BE2C (cell line): ENCODE results near the gene DDX39A.
A peak's percentile ranks its signal among the peaks of the same experiment; 100 is the strongest.

Experiments used
- DNase-seq: peaks from one replicate; pipeline ENCODE4 v3.0.0-alpha.2; 2020
- H3K27me3 ChIP-seq: fragments of 250-450 bp; sonication (Bioruptor Pico); 2 replicates; pipeline ENCODE4 v1.5.1; 2020; ENCODE audit warnings: mild to moderate bottlenecking
- H3K36me3 ChIP-seq: fragments of 250-450 bp; sonication (Bioruptor Pico); 2 replicates; pipeline ENCODE4 v1.5.1; 2020; ENCODE audit warnings: mild to moderate bottlenecking
- H3K4me1 ChIP-seq: fragments of 250-450 bp; sonication (Bioruptor Pico); 2 replicates; pipeline ENCODE4 v1.5.1; 2020
- H3K4me3 ChIP-seq: 2 replicates; pipeline ENCODE4 v1.5.1; 2011; ENCODE audit warnings: low read depth, low read length
- H3K9me3 ChIP-seq: fragments of 250-450 bp; sonication (Bioruptor Pico); 2 replicates; pipeline ENCODE4 v1.5.1; 2020
- TF ChIP-seq, protein P1 (sequence below): IDR thresholded peaks from 2 replicates; pipeline ENCODE4 v1.5.1; 2012; ENCODE audit warnings: mild to moderate bottlenecking, low read depth, low read length

Gene DDX39A

DNA sequence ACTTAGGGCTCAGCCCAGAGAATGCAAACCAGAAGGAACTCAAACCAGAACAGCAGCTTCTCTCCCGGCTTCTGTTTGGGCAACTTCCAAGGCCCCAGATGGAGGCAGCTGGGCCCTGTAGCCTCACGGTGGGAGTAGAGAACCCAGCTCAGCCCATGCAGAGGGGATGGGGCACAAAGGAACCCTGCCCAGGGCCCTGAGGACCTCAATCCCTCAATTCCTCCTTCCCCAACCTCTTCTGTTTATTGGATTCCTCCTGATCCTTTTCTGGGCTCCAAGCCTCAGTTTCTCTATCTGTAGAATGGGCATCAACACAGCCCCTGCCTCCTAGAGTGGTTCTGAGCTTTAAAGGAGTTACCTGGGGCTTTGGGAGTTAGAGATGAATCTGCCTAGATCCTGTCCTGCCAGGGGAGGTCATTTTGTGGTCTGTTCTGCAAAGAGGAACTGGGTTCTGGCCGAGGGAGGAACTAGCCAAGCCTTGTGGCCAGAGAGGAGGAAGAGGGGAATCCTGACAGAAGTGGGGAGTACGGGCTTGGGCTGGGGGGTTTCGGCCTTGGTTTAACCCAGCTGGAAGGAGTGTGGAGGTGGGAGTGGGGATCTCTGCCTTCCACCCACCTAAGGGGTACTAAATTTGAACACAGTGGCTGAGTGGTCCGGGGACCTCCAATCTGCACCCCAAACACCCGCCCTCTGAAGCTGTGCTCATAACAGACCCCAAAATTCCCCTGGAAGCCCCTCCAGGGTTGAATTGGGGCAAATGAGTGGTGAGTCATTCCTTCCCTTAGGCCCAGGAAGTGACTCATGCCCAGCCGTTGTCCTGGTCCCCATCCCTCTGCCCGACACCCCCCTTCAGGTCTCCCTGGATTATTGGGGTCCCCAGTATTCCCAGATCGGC is 35.2 kb downstream of the DDX39A start:
- Histone ChIP-seq H3K27me3 (no peaks in the 10 kb centered on the region), H3K4me1 (no peaks in the 10 kb centered on the region), H3K36me3 (no peaks in the 10 kb centered on the region), H3K9me3 (no peaks in the 10 kb centered on the region), H3K4me3 (no peak overlapping the region)
- TF ChIP-seq, protein P1, sequence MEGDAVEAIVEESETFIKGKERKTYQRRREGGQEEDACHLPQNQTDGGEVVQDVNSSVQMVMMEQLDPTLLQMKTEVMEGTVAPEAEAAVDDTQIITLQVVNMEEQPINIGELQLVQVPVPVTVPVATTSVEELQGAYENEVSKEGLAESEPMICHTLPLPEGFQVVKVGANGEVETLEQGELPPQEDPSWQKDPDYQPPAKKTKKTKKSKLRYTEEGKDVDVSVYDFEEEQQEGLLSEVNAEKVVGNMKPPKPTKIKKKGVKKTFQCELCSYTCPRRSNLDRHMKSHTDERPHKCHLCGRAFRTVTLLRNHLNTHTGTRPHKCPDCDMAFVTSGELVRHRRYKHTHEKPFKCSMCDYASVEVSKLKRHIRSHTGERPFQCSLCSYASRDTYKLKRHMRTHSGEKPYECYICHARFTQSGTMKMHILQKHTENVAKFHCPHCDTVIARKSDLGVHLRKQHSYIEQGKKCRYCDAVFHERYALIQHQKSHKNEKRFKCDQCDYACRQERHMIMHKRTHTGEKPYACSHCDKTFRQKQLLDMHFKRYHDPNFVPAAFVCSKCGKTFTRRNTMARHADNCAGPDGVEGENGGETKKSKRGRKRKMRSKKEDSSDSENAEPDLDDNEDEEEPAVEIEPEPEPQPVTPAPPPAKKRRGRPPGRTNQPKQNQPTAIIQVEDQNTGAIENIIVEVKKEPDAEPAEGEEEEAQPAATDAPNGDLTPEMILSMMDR, result no peak
- DNase-seq, result no peak

GRCh38 chr19:14381689-14382474 is 37.3 kb downstream of the DDX39A start:
- DNase-seq, result no peak
- no peaks in the 10 kb centered on the region for H3K9me3 ChIP-seq
- H3K36me3 ChIP-seq, result no peaks in the 10 kb centered on the region
- TF ChIP-seq, protein P1, result no peak
- H3K27me3 ChIP-seq, result no peaks in the 10 kb centered on the region
- H3K4me1 ChIP-seq, result peaks cover 3% of the 10 kb centered on the region; the same call in 1 of the 2 replicates
- H3K4me3 ChIP-seq, result peak overlapping the region; percentile 71

- no peak for DNase-seq
- no peaks in the 10 kb centered on the region; the same call in 1 of the 2 replicates for H3K9me3 ChIP-seq
- H3K4me1 ChIP-seq, result peaks cover 3% of the 10 kb centered on the region; the same call in 1 of the 2 replicates
- TF ChIP-seq, protein P1, result no peak
- H3K4me3 ChIP-seq, result no peak overlapping the region
- no peaks in the 10 kb centered on the region for H3K36me3 ChIP-seq
- H3K27me3 ChIP-seq, result no peaks in the 10 kb centered on the region
Observed at GRCh38 chr19:14379294-14380065, 39.7 kb downstream of the DDX39A start.

DNA sequence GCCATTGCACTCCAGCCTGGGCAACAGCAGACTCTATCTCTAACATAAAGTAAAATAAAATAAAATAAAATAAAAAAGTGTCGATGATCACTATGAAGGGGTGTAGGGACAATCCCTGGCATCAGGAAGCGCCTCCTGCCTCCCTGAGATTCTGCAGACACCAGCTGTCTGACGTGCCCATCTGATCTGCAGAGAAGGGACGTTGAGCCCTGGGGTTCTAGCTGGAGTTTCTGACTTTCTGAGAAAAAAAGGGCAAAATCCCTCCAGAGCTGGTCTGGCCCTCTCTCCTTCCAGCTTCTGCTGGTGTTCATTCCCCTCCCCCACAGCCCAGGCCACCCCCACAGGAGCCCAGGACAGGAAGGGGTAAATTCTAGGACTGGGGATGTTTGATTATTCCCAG is 40.3 kb downstream of the DDX39A start:
- Histone ChIP-seq H3K4me1 (peaks cover 3% of the 10 kb centered on the region; the same call in 1 of the 2 replicates), H3K9me3 (no peaks in the 10 kb centered on the region; the same call in 1 of the 2 replicates), H3K36me3 (no peaks in the 10 kb centered on the region), H3K27me3 (no peaks in the 10 kb centered on the region), H3K4me3 (no peak overlapping the region)
- TF ChIP-seq, protein P1, result no peak
- no peak for DNase-seq

GRCh38 chr19:14377883-14378328 is 41.2 kb downstream of the DDX39A start:
- peaks cover 3% of the 10 kb centered on the region; the same call in 1 of the 2 replicates for H3K4me1 ChIP-seq
- TF ChIP-seq, protein P1, result no peak
- DNase-seq, result no peak
- no peaks in the 10 kb centered on the region; the same call in 1 of the 2 replicates for H3K9me3 ChIP-seq
- H3K27me3 ChIP-seq, result no peaks in the 10 kb centered on the region
- no peaks in the 10 kb centered on the region for H3K36me3 ChIP-seq
- H3K4me3 ChIP-seq, result no peak overlapping the region
